GM21390 (cell line): ENCODE results near the gene STK39.
"Not testable (repeated sequence)": the region's sequence is repeated elsewhere in the genome, so short reads cannot be mapped to it uniquely, and the experiment has no call there.

ENCODE experiments used
- ATAC-seq: cut with Tn5 transposase; IDR thresholded peaks from one replicate; pipeline ENCODE4 v1.9.1; 2021; ENCODE audit not compliant: unreplicated experiment

The STK39 gene

GRCh38 chr2:168105127-168105683, 142.2 kb downstream of the STK39 start:
- ATAC-seq = no peak

- ATAC-seq = no peak
Measured at GRCh38 chr2:168097431-168097830, 150.0 kb downstream of the STK39 start.

GRCh38 chr2:168096158-168096557, 151.2 kb downstream of the STK39 start:
- ATAC-seq = no peak

- ATAC-seq = no peak
Measured at GRCh38 chr2:168091986-168092385, 155.4 kb downstream of the STK39 start.

- ATAC-seq = peak; percentile 90
Measured at GRCh38 chr2:168090366-168091135, 156.8 kb downstream of the STK39 start.

- no peak for ATAC-seq
Measured at GRCh38 chr2:168089200-168089599, 158.2 kb downstream of the STK39 start.

- ATAC-seq = no peak
Measured at GRCh38 chr2:168087401-168087800, 160.0 kb downstream of the STK39 start.

- no peak for ATAC-seq
Measured at GRCh38 chr2:168086851-168087250, 160.5 kb downstream of the STK39 start.

- no peak for ATAC-seq
Measured at GRCh38 chr2:168085801-168086361, 161.5 kb downstream of the STK39 start.

- ATAC-seq = no peak
Measured at GRCh38 chr2:168084288-168084687, 163.1 kb downstream of the STK39 start.

- ATAC-seq = not testable (repeated sequence)
Measured at GRCh38 chr2:168081452-168081851, 165.9 kb downstream of the STK39 start.

- no peak for ATAC-seq
Measured at GRCh38 chr2:168079236-168079635, 168.2 kb downstream of the STK39 start.

GRCh38 chr2:168076731-168077130, 170.7 kb downstream of the STK39 start:
- no peak for ATAC-seq

- ATAC-seq = no peak
Measured at GRCh38 chr2:168075446-168075845, 171.9 kb downstream of the STK39 start.

GRCh38 chr2:168072626-168073303, 174.6 kb downstream of the STK39 start:
- no peak for ATAC-seq

- no peak for ATAC-seq
Measured at GRCh38 chr2:168064011-168064998, 183.1 kb downstream of the STK39 start.

- ATAC-seq = no peak
Measured at GRCh38 chr2:168062936-168063335, 184.5 kb downstream of the STK39 start.

- no peak for ATAC-seq
Measured at GRCh38 chr2:168062054-168062453, 185.3 kb downstream of the STK39 start.

GRCh38 chr2:168060986-168061750, 186.2 kb downstream of the STK39 start:
- ATAC-seq = no peak

- no peak for ATAC-seq
Measured at GRCh38 chr2:168059758-168060157, 187.6 kb downstream of the STK39 start.
